Esophagus (tissue), 2 donors: ENCODE data around the gene DCAF5. TPM values are rescaled to one million over a fixed set of nuclear protein-coding genes. Genes with fewer than 3 reads are reported as not detected.

Source experiments
- H3K27ac ChIP-seq, 2 donors: one replicate each; pipeline ENCODE4 v1.5.1; 2013; ENCODE audit warnings: low read depth in 2 of 2, mild to moderate bottlenecking in 2 of 2, inconsistent platforms in 1 of 2, low read length in 1 of 2, moderate library complexity in 1 of 2
- H3K27me3 ChIP-seq, 2 donors: one replicate each; pipeline ENCODE4 v1.6.1; 2013; ENCODE audit warnings: low read length in 2 of 2, control low read depth in 1 of 2, mild to moderate bottlenecking in 1 of 2; ENCODE audit not compliant: insufficient read depth in 2 of 2, control insufficient read depth in 1 of 2
- H3K36me3 ChIP-seq, 2 donors: one replicate each; pipeline ENCODE4 v1.6.1; 2013; ENCODE audit warnings: low read length in 1 of 2; ENCODE audit not compliant: control insufficient read depth in 2 of 2, insufficient read depth in 2 of 2
- H3K4me1 ChIP-seq, 2 donors: one replicate each; pipeline ENCODE4 v1.6.1; 2013; ENCODE audit warnings: low read length in 1 of 2; ENCODE audit not compliant: control insufficient read depth in 2 of 2, insufficient read depth in 2 of 2
- H3K4me3 ChIP-seq, 2 donors: one replicate each; pipeline ENCODE4 v1.5.1; 2013; ENCODE audit warnings: low read length in 2 of 2, mild to moderate bottlenecking in 2 of 2, low read depth in 1 of 2, moderate library complexity in 1 of 2
- H3K9me3 ChIP-seq, 2 donors: one replicate each; pipeline ENCODE4 v1.6.1; 2013; ENCODE audit warnings: mild to moderate bottlenecking in 2 of 2, low read depth in 1 of 2, low read length in 1 of 2, moderate library complexity in 1 of 2; ENCODE audit not compliant: control insufficient read depth in 2 of 2, insufficient read depth in 1 of 2
- WGBS, 2 donors: extraction: QIAGEN DNeasy Blood & Tissue Kit; methylation state at CpG; one replicate each; pipeline ENCODE4 v1.1.7; 2013; 5-methylcytosine and 5-hydroxymethylcytosine counted together
- polyA plus RNA-seq, 2 donors: library from polyadenylated mRNA; stranded (reverse); fragments of 200-250 nt; gene quantifications; one replicate each; pipeline ENCODE4 v1.2.3, GENCODE V29; 2013
- donor health status: healthy with polysubstance abuse.
- donor health status: Bipolar disorder and iron deficiency.

Gene DCAF5
- polyA plus RNA-seq, 2 donors, result 21.8 to 26.9 TPM

DNA sequence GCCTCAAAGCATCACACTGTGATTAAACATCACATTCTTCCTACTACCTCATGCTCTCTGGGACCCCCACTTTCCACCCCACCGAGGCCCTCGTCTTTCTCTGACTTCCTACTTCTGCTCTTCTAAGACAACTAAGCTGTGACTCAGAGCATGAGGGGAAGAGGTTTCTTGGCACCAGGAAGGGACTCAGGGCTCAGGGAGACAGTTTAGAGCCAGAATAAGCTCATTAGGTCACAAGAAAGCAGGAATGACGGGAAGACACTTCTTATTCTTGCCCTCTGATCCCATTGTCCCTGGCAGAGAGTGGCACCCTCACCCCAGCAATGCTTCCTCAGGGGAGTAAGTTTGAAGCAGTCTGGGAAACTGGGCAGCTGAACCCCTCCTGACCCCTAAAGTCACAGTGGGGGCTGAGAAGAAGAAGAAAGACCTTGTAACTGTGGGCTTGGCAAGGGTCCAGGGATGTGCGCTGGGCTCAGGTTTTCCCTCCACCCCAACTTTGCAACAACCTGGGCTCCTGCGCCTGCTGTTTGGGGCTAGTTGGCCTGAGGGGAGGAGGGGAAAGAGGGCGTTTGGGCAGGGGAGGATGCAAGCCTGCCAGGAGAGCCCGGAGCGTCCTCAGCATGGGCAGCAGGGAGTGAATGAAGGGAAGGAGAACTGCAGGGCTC, 109.2 kb downstream of the DCAF5 start:
- WGBS, 2 donors, result 57 to 65% methylated on average over 8 of the region's 8 CpGs
- no peaks in the 10 kb centered on the region for H3K36me3 ChIP-seq
- no peaks in the 10 kb centered on the region for H3K9me3 ChIP-seq
- peaks cover 19 to 23% of the 10 kb centered on the region in 2 donors for H3K4me1 ChIP-seq
- no peak overlapping the region for H3K4me3 ChIP-seq
- peak overlapping the region; percentile 30 to 66 for H3K27ac ChIP-seq
- no peaks in the 10 kb centered on the region for H3K27me3 ChIP-seq

DNA sequence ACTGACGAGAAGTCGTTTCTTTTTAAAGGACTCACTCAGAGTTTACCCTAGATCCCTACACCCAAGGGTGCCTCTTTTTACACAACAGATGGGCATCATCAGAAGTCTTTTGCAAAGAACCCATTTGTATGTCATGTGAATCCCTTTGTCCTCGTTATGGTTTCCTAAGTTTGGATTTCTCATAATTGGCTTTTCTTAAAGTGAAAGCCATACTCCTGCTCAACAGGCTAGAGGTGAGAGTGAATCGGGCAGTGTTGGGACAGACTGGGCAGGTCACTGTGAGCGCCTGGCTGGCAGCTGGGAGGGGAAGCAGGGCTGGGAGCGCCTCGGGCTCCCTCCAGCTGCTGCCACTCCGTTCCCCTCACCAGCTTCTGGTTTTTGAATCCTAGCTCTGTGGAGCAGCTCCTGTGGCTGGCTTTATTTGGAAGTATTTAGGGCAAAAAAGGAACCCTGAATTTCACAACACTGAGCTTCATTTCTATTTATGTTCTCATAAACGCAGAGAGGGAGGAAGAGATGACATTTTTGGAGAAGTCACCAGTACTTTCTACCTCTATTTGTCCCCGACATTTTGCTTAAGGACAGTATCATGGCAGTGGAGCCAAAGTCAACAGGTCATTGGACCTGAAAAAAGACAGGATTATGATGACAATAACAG, 110.0 kb downstream of the DCAF5 start:
- Histone ChIP-seq H3K27ac (peak overlapping the region; percentile 30 to 51), H3K27me3 (no peaks in the 10 kb centered on the region), H3K4me1 (peaks cover 19 to 25% of the 10 kb centered on the region in 2 donors), H3K4me3 (no peak overlapping the region), H3K9me3 (no peaks in the 10 kb centered on the region), H3K36me3 (no peaks in the 10 kb centered on the region)
- WGBS, 2 donors, result 26 to 27% methylated on average over 10 of the region's 10 CpGs

DNA sequence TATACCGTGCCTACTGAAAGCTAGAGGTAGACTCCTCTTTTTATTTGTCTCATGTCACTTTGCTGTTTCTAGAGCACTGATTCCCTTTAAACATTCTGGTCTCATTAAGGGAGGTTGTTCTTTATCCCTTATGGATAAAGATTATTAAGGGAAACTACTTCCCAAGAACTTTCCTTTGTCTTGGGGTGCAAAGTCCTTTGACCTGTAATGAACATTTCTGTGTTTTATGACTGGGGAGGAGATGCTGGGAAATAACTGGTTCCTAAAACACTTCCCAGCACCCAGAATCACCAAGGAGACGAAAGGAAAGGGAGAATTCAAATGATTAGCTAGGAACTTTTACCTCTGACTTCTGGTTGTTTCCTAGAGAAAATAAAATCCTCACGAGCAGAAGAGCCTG, 110.6 kb downstream of the DCAF5 start:
- H3K27ac ChIP-seq, result no peak overlapping the region
- no peaks in the 10 kb centered on the region for H3K36me3 ChIP-seq
- H3K9me3 ChIP-seq, result no peaks in the 10 kb centered on the region
- H3K27me3 ChIP-seq, result no peaks in the 10 kb centered on the region
- WGBS, 2 donors, result 41 to 49% methylated on average over 3 of the region's 3 CpGs
- no peak overlapping the region for H3K4me3 ChIP-seq
- peaks cover 19 to 25% of the 10 kb centered on the region in 2 donors for H3K4me1 ChIP-seq

DNA sequence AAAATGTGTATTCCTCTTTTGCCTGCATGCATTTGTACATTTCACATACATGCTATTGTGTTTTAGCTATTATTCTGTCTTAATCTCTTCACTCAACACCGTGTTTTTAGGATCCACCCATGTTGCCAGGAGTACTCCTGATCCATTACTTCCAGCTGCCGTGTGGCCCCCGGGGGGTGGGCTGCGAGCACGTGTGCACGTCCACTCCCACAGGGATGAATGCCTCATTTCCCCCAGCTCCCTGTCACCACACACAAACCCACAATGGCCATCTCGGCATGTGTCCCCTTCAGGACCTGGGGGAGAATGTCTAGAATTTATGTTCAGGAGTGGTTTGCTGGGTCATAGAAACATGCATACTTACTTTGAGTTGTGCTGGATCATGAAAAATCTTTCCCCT, 111.1 kb downstream of the DCAF5 start:
- Histone ChIP-seq H3K27ac (no peak overlapping the region), H3K4me1 (peaks cover 19 to 24% of the 10 kb centered on the region in 2 donors)

DNA sequence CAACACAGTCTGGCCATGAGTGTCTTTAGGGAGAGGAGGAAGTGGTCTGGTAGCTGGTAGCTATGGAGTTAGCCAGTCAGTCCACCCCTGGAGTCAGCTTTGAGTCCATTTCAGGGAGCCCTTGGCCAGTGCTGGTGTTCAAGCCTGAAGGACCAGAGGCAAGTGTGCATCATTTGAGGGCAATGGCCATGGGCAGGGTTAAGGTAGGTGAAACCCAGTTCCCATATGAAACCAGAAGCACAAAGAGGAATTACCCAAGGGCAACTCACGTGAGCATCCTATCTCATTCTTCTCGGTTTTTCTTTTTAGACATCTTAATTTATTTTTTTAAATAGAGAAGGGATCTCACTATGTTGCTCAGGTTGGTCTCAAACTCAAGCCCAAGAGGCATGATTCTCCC, 112.6 kb downstream of the DCAF5 start:
- no peaks in the 10 kb centered on the region for H3K36me3 ChIP-seq
- WGBS, 2 donors, result 80 to 82% methylated on average over 2 of the region's 2 CpGs
- no peaks in the 10 kb centered on the region for H3K9me3 ChIP-seq
- H3K27me3 ChIP-seq, result no peaks in the 10 kb centered on the region
- no peak overlapping the region for H3K4me3 ChIP-seq
- H3K27ac ChIP-seq, result no peak overlapping the region
- peaks cover 15 to 19% of the 10 kb centered on the region in 2 donors for H3K4me1 ChIP-seq

More for the DNA sequence above, 111.1 kb downstream of the DCAF5 start:
- Histone ChIP-seq H3K4me3 (no peak overlapping the region), H3K27me3 (no peaks in the 10 kb centered on the region), H3K36me3 (no peaks in the 10 kb centered on the region), H3K9me3 (no peaks in the 10 kb centered on the region)
- WGBS, 2 donors, result 65 to 71% methylated on average over 7 of the region's 7 CpGs

DNA sequence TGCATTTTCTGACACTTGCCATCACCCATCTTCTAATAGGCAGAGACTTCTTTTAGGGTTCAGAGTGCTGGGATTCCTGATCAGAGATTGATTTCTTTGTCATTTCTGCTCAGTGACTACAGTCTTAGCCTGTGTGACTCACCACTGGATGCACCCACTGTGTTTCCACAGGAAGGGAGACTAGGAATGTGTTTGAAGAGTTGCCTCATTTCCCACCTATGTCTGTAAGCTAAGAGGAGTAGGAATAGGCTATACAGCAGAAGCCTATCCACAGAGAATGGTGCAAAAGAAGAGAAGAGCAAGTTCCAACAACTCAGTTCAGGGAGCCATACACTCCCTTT, 113.7 kb downstream of the DCAF5 start:
- Histone ChIP-seq H3K27me3 (no peaks in the 10 kb centered on the region), H3K9me3 (no peaks in the 10 kb centered on the region), H3K4me1 (peaks cover 9 to 11% of the 10 kb centered on the region in 2 donors), H3K4me3 (no peak overlapping the region), H3K36me3 (no peaks in the 10 kb centered on the region), H3K27ac (no peak overlapping the region)

DNA sequence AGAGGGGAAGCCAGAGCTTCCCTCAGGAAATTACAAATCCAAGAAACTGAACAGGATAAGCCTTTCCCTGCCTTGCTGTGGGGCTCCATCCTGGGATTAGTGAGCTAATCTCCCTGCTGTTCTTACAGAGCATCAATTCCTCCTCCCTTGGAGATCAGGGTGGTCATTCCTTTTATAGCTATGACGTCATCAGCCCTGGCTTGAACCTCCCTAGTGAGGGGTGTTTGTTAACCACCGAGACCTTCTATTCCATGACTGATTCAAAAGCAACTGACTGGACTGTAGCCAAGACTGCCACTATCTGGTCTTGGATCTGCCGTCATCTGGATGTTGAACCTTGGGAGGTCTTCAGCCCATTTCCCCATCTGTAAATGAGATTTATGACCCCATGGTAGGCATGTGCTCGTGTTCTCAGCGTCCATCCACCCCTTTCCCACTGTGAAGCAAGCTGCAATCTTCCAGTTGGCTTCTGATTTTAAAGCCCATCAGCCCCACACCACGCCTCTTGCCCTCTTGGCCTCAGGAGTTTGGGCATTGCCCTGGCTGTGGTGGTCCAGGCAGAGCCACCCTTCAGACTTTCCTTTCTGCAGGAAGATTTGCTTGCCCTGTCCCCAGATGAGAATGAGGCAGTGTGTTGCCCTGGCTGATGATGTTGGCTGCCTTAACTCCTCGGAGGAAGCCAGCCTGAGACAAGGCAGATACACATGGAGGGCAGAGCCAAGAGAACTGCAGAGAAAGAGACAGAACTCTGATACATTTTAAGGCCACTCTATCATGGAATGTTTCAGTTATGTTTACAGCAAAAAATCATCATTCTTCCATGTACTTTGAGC, 114.2 kb downstream of the DCAF5 start:
- WGBS, 2 donors, result 52 to 54% methylated on average over 7 of the region's 7 CpGs

DNA sequence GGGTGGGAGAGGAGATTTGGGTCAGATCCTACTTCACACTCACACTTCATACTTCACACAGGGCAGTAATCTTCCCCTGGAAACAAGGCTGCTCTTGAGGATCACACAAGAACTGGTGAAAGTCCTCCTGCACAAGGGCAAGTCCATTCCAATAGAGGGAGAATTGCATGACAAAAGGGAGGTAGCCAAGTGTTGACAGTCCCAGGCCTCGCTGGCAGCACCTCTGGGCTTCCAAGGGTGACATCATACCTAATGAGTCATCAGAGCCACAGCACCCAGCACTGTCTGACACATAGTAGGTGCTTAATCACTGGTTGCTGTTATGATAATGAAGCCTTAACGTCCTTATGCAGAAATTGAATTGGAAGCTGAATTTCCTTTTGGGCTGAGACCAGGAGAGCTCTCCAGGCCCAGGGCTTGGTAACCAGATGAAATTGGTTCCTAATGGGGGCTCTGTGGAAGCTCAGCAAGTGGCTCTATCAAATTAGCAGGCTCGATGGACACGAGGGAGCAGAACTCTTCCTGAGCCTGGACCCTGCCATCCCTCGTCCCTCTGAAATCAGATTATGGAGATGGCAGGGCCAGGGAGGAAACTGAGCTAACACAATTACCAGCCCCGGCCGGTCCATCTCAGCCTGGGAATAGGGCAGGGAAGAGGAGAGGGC, 115.0 kb downstream of the DCAF5 start:
- 74 to 75% methylated on average over 7 of the region's 7 CpGs for WGBS, 2 donors
- peaks cover 3 to 5% of the 10 kb centered on the region in 2 donors for H3K4me1 ChIP-seq
- no peaks in the 10 kb centered on the region for H3K36me3 ChIP-seq
- H3K9me3 ChIP-seq, result no peaks in the 10 kb centered on the region
- no peak overlapping the region for H3K27ac ChIP-seq
- H3K4me3 ChIP-seq, result no peak overlapping the region
- no peaks in the 10 kb centered on the region for H3K27me3 ChIP-seq

More for the DNA sequence above, 114.2 kb downstream of the DCAF5 start:
- Histone ChIP-seq H3K27ac (peak overlapping the region in 1 of 2 donors; percentile 18), H3K9me3 (no peaks in the 10 kb centered on the region), H3K36me3 (no peaks in the 10 kb centered on the region), H3K4me1 (peaks cover 4 to 5% of the 10 kb centered on the region in 2 donors), H3K4me3 (no peak overlapping the region), H3K27me3 (no peaks in the 10 kb centered on the region)

DNA sequence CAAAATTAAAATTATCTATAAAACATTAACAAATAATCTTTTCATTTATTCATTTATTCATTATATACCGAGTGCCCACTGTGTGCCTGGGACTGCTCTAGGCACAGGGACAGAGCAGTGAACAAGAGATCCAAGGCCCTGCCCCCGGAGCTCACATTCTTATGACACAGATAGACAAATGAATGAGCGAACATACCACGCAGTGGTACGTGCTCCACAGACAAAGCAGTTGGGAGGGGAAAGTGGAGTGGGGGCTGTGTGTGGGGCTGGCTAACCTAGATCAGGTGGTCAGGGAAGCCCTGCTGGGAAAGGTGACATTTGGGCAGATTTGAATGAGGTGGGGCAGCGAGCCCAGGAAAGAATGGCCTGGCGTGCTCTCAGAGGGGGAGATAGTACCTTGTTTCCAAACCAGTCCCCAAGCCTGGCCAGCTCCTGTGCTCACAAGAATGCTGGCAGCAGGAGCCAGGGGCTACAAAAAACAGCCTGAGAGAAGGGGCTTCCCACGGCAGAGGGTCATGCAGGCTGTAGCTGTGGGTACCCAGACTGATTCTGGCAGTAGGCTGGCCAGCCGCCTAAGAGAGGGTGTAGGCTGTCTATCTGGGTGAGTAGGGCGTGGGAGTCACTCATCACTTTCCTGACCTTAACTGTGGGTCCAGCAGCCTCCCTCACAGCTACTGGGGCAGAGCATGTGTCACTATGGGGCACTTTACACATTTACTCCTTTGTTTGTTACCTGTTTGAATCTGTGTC, 116.0 kb downstream of the DCAF5 start:
- Histone ChIP-seq H3K4me3 (no peak overlapping the region), H3K27ac (no peak overlapping the region), H3K4me1 (peaks cover 2 to 5% of the 10 kb centered on the region in 2 donors), H3K36me3 (no peaks in the 10 kb centered on the region), H3K9me3 (no peaks in the 10 kb centered on the region), H3K27me3 (no peaks in the 10 kb centered on the region)
- 85 to 86% methylated on average over 10 of the region's 10 CpGs for WGBS, 2 donors
